GM12892 (cell line): ENCODE results near the gene SMIM38.
"Not testable (repeated sequence)": the region's sequence is repeated elsewhere in the genome, so short reads cannot be mapped to it uniquely, and the experiment has no call there.

Source experiments
- POLR2A ChIP-seq: IDR thresholded peaks from 2 replicates; pipeline ENCODE4 v1.6.1; 2011; ENCODE audit warnings: low read depth, low read length, control low read depth
- POLR2AphosphoS5 ChIP-seq: IDR thresholded peaks from 2 replicates; pipeline ENCODE4 v1.6.1; 2011; ENCODE audit warnings: low read depth, low read length, control low read depth

- TF ChIP-seq POLR2A, POLR2AphosphoS5: not testable (repeated sequence)
Observed at GRCh38 chr11:69134182-69134581, 21.6 kb upstream of the SMIM38 start.
